NOMO-1 treated with DMSO at 0.1 percent for 48 hours (cell line): ENCODE data around the gene CCDC160.
A peak's percentile ranks its signal among the peaks of the same experiment; 100 is the strongest.
"Not testable (repeated sequence)": the region's sequence is repeated elsewhere in the genome, so short reads cannot be mapped to it uniquely, and the experiment has no call there.

Source experiments
- DNase-seq: peaks from one replicate; lab custom pipeline; 2025; ENCODE audit not compliant: unreplicated experiment; lab: John Stamatoyannopoulos, UW

The CCDC160 gene

DNA sequence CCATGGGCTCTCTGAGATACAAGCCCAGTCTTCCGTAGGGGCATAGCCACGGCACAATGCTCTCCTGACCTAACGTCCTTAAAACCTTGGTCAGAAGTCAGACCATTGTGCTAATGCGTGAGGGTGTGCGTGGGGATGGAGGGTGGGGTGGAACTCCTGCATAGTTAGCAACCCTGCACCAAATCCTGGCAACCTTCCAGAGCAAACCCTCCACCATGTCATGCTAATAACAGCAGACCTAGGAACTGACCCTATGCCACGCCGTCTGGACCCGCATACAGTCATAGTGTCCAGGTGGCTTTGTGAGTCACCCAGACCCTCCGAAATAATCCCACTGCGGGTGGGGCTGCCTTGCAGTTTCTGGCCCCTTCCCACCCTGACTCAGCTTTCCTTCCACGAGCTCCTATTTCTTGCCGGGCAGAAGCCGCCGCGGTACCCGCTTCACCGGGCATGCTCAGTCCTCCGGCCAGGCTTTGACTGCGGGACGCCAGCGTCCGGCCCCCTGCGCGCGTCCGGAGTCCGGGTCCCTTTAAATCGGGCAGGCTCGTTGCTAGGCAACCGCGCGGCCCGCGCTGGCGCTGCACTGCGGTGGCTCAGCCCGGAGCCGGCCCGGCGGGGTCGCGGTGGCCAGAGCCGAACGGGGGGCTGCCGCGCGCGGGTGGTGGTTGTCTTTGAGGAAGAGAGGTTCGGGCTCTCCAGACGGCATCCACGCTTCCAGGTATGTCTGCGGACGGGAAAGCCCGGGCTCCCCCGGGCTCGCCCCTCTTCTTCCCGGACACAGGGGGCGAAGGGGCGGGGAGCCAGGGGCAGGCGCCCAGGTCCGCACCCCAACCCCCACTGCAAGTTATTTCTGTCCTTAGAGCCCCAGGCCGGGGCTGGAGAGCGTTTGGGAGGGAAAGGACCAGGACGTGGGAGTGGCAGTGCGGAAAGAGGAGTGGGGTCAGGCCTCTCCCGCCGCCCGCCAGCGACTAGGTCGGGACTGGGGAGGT, at the start of gene CCDC160:
Gene CCDC160 (plus strand): TSS at position 557 of the 989 bp plus-strand sequence. CDS start 7,619 bp downstream, outside the sequence.
- no peak for DNase-seq

DNA sequence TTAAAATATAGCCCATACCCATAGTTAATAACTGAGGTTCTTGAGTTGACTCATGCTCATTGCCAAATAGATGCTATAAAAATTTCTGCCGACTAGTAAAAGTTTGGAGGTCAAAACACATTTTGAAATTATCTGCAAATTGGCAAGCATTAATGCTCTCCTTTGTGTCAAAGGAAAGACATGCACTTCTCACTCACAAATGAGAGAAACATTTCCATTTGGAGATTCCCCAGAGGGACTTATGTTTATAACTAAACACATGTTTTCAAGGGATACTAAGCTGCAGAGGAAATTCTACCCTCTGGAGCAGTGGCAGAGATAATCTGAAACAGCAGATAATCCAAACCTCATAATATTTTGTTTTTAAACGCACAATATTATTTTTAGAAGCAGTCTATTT, 45.7 kb upstream of the CCDC160 start:
- DNase-seq = no peak

DNA sequence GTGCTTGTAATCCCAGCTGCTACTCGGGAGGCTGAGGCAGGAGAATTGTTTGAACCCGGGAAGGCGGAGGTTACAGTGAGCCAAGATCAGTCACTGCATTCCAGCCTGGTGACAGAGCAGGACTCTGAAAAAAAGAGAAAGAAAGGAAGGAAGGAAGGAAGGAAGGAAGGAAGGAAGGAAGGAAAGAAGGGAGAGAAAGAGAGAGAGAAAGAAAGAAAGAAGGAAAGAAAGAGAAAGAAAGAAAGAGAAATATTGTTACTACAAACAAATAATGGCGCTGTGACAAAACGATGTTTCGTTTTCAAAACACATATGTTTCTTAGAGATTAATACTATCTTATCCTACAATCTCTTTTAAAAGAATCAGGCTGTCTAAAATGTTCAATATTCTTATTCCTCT, 42.1 kb upstream of the CCDC160 start:
- no peak for DNase-seq

DNA sequence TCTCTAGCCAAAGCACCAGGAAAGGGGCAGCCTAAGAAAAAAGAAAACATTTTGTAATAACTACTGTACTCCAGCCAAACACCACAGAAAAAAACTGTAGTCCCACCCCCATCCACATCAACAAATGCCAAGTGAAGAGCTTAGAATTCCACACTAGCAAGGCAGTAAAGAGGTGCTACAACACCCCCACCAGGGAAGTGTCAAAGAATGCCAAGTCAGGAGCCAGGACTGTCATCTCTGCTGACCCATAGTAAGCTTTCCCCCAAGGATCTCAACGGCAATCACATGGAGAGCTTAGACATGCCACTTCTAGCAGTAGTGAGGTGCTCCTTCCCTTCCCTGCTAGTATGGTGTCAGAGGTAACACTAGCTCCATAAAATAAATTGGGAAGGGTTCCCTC, 34.4 kb upstream of the CCDC160 start:
- no peak for DNase-seq

DNA sequence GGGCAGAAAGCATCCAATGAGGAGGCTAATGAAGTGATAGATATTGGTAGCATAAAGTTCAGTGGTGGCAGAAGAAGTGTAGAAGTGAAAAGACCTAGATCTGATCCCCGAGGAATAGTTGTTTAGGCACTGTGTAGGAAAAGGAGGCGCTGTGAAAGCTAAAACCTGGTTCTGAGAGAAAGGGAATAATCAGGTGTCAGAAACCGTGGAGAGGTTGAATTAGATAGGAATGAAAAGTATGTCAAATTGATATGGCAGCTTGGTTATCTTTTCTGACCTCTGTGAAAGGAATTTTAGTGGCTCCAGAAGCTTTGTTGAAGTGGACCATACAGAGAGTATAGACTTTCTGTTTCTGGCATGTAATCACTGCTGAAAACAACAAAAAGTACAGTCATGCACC, 30.8 kb upstream of the CCDC160 start:
- no peak for DNase-seq

DNA sequence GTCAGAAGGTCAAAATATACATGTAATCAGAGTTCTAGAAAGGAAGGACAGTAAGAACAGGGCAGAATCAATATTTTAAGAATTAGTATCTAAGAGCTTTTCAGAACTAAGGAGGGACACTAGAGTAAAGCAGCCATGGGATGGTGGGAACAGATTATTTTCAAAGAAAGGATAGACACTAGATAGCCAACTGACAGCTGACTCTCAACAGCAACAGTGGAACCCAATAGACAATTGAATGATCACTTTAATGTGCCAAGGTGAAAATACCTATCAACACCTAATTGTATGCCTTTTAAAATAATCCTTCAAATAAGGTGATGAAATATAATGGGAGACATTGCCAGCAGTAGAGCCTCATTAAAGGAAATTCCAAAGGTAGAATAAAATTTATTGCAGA, 26.5 kb upstream of the CCDC160 start:
- DNase-seq = no peak

DNA sequence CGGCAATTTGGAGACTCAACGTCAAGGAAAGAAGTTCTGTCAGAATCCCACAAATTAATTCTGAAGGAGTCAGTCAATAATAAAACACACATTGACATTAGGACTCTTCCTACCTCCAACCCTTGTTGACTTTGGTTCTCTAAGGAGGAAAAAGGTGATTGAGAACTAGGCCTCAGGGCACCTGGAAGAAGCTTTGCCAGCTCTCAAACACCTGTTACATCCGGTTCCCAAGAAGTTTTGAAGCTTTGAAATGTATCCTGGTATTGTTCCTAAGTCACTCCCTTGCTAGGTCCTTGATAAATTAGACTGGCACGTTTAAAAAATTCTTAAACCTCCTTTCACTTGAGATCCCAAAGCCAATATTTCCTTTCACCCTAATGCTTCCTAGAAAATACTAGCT, 1.7 kb upstream of the CCDC160 start:
- no peak for DNase-seq

DNA sequence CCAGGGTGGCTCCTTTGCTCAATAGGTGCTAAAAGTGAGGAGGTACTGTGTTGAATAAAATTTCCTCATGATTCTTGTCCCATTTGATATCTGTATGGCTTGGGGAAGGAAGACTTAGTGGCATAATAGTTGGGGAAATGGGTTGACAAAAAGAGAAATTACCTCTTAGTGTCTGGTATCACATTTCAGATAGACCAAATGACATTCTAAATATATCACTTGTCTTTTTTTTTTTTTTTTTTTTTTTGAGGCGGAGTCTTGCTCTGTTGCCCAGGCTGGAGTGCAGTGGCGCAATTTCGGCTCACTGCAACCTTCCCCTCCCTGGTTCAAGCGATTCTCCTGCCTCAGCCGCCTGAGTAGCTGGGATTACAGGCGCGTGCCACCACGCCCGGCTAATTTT, 1.2 kb downstream of the CCDC160 start:
- DNase-seq = not testable (repeated sequence)

DNA sequence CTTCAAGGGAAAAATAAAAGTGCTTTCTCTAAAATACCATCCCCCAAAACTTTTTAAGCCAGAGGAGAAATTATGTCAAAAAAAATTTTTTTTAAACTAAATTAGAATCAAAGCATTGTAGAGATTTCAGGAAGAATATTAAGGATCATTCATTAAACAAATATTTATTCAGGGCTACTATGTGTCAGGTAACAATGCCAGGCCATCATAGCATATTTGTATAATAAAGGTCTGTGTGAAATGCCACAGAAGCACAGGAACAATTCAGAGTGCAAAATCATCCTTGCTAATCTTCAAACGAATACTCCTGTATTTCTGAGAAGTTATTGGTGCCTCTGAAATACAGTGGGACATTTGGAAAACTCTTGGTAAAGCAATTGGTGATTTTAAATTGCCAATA, 2.0 kb downstream of the CCDC160 start:
- no peak for DNase-seq

DNA sequence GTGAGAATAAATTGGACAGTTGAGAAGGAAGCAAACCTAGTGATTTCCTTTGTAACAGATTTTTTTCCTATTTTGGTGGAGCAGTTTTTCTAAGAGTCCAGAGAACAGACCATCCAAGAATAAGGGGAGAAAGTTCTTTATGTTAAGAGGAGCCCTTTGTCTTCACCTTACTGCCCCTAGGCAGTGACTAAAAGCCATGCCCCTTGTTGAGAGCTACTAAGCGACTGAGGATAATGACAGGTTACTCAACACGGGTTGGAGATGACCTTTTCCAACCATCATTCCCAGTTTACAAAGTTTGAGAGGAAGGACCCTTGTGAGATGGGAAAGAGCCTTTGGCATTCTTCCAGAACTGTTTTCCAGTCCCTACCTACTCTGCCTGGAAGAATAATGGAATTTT, 3.2 kb downstream of the CCDC160 start:
- no peak for DNase-seq

DNA sequence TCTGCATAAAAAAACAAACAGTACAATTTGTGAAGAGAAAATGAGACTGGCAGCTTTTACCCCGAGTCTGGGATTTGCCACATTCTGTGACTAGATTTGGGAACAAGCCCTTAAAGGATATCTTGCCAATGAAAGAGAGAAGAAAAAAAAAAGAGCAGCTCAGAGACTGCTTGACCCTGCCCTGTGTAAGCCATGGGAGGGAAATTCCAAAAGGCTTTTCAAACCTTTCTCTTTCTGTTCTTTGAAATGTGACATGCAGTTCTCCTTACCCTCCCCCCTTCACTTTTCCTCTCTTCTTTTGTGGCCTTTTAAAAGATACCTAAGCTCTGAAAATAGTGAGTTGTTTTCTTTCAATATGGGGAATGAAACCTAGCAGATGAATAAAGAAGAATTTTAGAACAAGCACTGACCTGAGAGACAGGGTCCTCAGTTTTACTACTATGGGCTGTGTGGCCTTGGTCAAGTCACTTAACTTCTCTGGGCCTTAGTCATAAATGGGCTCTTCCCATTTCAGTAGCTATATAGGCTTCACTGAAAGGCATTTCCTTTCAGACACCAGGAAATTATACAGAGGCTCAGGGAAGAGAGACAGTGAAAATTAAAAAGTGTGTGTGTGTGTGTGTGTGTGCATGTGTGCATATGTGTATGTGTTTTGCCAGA, 5.1 kb downstream of the CCDC160 start:
- no peak for DNase-seq

DNA sequence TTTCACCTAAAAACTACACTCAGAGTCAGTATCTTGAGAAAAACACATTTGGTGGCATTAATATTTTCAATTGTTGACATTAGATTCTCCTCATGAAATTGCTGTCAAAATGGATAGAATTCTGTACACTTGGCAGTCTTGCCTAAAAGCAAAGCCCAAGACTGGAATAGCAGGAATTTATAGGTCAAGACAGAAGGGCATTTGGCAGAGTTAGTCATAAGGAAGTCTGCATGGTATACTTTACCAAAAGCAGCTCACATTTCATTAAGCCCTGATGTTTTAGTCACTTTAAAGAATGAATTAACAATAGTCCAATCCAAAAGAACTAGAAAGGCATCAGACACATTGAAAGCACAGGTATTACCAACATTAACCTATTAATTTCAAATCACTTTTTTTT, 7.1 kb downstream of the CCDC160 start:
- no peak for DNase-seq

DNA sequence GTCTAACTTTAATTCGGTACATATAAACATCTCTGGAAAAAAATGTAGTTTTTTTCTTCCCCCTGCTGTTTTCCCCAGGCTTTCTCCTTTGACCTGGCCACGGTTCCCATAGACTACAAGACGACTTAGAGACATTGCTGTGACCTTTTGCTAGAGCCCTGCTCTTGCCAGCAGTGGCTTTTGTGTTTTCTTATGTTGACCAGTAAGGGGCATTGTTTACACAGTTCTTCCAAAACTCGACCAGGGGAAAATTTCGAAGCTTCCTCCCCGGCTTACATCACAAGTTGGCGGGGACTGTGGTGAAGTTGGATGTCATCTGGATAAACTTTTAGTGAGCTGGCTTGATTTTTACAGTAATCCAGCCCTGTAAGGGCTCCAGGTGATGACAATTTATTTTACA, 9.3 kb downstream of the CCDC160 start:
- peak; percentile 8 for DNase-seq

DNA sequence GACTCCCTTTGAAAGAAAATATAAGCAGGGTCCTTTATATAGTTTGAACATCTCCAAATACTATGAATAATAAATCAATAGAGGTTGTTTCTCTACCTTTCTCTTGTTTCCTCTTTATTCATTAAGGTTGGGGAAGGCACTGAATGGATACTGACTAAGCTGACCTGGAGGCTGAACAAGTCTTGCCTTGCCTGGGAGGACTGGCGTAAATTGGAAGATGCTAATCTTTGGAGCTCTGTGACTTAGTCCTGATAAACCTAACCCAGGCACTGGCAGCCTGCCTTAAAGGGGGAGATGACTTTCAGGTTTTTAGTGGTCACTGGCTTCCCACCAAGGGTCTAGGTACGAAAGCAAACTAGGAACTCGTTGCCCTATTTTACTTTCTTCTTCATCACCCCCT, 10.5 kb downstream of the CCDC160 start:
- DNase-seq = no peak

DNA sequence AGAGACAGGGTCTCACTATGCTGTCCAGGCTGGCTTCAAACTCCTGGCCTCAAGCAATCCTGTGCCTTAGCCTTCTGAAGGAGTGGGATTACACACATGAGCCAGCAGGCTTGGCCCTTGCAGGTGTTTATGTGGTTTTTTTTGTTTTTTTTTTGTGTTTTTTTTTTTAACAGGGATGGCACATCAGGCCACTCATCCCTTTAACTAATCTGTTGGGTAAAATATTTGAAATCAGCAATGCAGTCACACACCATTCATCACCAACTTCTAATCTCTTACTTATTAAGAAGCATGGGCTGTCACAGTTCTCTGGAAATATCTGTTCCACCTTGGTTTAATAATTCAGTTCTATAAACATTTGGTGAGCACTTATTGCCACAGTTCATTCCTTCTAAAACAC, 12.3 kb downstream of the CCDC160 start:
- no peak for DNase-seq

DNA sequence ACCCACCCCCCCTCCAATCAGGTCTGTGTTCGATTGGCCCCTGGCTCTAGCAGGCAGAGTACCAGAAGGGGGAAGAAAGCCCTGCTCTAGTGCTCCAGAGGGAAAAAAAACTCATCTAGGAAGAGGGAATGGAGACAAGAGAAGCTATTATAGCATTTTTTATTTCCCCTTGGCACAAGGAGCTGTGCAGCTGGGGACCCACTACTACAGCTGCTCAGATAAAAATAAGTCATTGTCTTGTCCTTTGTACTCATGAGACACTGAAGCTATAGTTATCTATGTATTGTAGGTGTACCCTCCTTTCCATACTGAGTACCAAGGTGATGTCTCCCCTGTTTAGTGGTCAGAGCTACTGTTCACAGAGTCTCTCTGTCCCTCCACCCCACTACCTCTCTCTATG, 14.3 kb downstream of the CCDC160 start:
- no peak for DNase-seq

DNA sequence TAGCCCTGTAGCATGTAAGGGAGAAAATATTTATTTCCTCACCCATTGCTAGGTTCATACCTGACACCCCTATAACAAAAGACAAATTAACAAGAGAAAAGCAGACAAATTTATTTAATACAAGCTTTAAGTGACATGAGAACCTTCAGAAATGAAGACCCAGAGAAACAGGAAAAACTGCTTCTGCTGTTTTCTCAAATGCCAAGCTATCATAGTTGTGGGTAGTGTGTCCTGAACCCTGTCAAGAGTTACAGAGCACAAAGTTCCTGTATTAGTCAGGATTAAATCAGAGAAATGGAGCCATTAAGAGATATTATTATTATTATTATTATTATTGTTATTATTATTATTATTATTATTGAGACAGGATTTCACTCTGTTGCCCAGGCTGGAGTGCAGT, 17.5 kb downstream of the CCDC160 start:
- DNase-seq = no peak

DNA sequence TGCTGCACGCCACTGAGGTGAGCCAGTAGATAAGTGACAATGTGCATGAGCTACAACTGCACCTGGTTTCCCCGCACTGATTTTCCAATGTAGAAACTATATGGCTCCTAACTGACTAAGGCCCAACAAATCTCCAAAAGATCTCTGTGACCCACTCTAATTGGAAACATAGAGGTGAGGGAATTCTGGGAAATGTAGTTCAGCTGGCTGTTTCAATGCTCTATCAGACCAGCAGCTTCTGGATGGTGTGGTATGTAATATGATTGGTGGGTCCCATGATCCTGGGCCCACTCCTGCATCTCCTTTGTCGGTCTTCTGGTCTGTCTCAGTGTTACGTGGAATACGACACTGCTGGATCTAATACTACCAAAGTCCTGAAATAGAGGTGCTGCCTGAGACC, 18.6 kb downstream of the CCDC160 start:
- no peak for DNase-seq

DNA sequence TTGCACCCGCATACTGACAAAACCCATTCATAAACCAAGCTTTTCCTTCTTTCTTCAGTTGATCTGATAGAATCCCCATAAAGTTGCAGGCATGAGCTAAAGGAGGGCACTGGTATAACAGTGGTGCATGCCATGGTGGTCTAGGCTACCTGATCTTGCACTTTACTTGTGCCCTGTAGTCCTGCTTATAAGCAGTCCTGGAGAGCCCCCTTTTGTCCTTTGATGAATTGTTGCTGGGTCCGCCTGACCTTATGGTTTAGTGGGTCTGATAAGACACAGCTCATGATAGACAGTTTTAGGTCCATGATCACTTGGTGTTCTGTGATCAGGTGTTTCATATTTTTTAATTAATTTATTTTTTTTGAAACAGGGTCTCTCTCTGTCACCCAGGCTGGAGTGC, 19.7 kb downstream of the CCDC160 start:
- no peak for DNase-seq

DNA sequence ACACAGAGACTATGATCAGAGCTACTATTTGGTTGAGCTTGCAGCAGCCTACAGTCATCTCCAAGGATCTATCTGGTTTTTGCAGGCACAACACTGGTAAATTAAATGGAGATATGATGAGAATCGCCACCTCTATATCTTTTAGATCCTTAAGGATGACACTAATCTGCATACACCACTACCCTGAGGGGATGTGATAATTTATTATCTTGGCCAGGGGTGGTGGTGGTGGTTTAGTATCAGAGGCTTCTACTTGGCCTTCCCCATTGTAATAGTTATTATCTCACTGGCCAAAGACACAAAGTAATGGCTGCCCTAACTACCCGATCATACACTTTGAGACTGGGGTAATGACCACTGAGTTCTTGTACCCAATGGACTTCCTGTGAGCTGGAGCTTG, 21.2 kb downstream of the CCDC160 start:
- DNase-seq = no peak

DNA sequence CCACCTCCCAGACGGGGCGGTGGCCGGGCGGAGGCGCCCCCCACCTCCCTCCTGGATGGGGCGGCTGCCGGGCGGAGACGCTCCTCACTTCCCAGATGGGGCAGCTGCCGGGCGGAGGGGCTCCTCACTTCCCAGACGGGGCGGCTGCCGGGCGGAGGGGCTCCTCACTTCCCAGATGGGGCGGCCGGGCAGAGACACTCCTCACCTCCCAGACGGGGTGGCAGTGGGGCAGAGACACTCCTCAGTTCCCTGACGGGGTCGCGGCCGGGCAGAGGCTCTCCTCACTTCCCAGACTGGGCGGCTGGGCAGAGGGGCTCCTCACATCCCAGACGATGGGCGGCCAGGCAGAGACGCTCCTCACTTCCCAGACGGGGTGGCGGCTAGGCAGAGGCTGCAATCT, 49.0 kb downstream of the CCDC160 start:
- not testable (repeated sequence) for DNase-seq

DNA sequence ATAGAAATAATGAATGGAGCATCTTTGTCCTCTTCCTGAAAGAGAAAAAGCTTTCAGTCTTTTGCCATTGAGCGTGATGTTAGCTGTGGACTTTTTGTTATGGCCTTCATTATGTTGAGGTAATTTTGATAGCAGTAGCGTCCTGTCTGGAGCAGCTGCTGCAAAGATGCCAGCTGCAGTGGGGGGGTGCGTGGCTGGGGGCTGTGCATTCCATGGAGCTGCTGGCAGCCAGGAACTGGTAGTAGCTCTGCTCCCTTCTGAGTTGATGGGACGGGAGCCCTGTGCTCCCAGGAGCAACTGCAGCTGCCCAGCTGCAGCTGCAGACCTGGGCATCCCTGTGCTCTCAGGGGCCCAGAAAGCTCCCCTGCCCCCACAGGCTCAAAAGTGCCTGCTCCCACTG, 50.4 kb downstream of the CCDC160 start:
- DNase-seq = no peak
